ENCODE measurements around the gene MMP27.

MMP27 gene

DNA sequence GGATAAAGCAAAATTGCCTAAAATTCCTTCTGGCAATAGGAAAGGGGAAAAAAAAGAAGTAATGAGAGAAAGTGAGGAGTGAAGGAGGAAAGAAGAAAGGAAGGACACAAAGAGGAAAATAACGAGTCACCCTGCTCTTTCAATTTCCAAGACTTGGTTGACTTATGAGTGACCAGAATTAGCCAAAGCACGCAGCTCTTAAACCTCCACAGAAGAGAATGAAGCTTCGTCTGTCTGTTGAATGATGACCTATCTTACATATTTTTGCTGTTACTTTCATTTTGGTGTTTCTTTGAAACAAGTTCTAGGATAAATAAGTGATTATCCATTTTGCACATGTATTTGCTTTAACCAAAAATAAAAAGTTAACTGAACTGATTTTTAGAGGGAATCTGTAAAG lies 728 bp downstream of the MMP27 start:
- no peak for DNase-seq (ENCODE audit: extremely low spot score)
- TF ChIP-seq ZNF384 (IDR thresholded peaks at IDR 0.05) (no peak), FOXK2 (IDR thresholded peaks at IDR 0.05) (no peak), SP1 (IDR thresholded peaks at IDR 0.05) (no peak), FOXA1 (IDR thresholded peaks at IDR 0.05) (no peak), L3MBTL2 (conservative IDR thresholded peaks at IDR 0.05) (no peak), SUZ12 (IDR thresholded peaks at IDR 0.05) (no peak), ELF4 (IDR thresholded peaks at IDR 0.05) (no peak), FOXM1 (IDR thresholded peaks at IDR 0.05; ENCODE audit: borderline replicate concordance) (no peak), LEF1 (IDR thresholded peaks at IDR 0.05; ENCODE audit: borderline replicate concordance) (no peak), TARDBP (IDR thresholded peaks at IDR 0.05) (no peak), BHLHE40 (IDR thresholded peaks at IDR 0.05; ENCODE audit: borderline replicate concordance) (no peak), ARNT (IDR thresholded peaks at IDR 0.05) (no peak), NFRKB (IDR thresholded peaks at IDR 0.05) (no peak)
- TF ChIP-seq, protein P1, sequence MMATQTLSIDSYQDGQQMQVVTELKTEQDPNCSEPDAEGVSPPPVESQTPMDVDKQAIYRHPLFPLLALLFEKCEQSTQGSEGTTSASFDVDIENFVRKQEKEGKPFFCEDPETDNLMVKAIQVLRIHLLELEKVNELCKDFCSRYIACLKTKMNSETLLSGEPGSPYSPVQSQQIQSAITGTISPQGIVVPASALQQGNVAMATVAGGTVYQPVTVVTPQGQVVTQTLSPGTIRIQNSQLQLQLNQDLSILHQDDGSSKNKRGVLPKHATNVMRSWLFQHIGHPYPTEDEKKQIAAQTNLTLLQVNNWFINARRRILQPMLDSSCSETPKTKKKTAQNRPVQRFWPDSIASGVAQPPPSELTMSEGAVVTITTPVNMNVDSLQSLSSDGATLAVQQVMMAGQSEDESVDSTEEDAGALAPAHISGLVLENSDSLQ (IDR thresholded peaks at IDR 0.05): no peak
- ChIA-PET CTCF (no interaction called here), POLR2A (no interaction called here)

DNA sequence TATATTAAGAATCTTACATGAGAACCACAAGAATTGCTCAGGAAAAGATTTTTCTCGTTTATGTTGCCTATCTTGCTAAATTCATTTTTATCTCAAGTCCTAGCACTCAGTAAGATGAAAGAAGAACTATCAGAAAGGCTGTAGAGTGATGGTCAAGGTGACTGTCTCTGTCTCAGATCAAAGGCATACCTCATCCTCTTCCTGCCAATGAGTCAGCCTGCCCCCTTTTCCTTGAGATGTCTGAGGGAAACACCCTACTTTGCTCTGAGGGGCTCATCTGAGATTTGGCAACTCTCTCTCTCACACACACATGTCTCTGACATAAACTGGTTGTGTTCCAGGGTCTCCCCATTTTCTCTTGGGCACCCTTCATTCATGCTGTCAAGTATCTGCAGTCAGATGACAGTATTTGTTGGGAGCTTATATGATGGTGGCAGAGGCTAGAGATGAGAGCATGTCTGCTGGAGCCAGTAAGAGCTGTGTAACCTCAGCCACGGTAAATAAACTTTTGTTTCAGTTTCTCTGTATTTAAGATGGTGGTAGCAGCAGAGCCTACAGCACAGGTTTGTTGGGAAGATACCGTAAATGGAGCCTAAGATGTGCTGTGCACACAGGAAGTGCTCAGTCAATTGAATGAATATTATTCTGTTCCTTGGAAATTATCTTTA lies 1.6 kb downstream of the MMP27 start:
- POLR2A ChIA-PET: no interaction called here
- CTCF ChIA-PET: no interaction called here
- DNase-seq (ENCODE audit: extremely low spot score): no peak
- TF ChIP-seq NFRKB (IDR thresholded peaks at IDR 0.05): no peak
- TF ChIP-seq SUZ12 (IDR thresholded peaks at IDR 0.05): no peak
- TF ChIP-seq ELF4 (IDR thresholded peaks at IDR 0.05): no peak
- TF ChIP-seq LEF1 (IDR thresholded peaks at IDR 0.05; ENCODE audit: borderline replicate concordance): no peak
- no peak for TF ChIP-seq SP1 (IDR thresholded peaks at IDR 0.05)
- no peak for TF ChIP-seq CTBP1 (IDR thresholded peaks at IDR 0.05; ENCODE audit: borderline replicate concordance)
- TF ChIP-seq ZNF384 (IDR thresholded peaks at IDR 0.05): no peak
- TF ChIP-seq BHLHE40 (IDR thresholded peaks at IDR 0.05; ENCODE audit: borderline replicate concordance): no peak
- TF ChIP-seq FOXK2 (IDR thresholded peaks at IDR 0.05): no peak
- TF ChIP-seq, protein P1 (IDR thresholded peaks at IDR 0.05): no peak
- TF ChIP-seq FOXM1 (IDR thresholded peaks at IDR 0.05; ENCODE audit: borderline replicate concordance): no peak
- no peak for TF ChIP-seq HDGF (IDR thresholded peaks at IDR 0.05; ENCODE audit: borderline replicate concordance)
- no peak for TF ChIP-seq FOXA1 (IDR thresholded peaks at IDR 0.05)
- TF ChIP-seq ARNT (IDR thresholded peaks at IDR 0.05): no peak
- no peak for TF ChIP-seq TARDBP (IDR thresholded peaks at IDR 0.05)
- no peak for TF ChIP-seq L3MBTL2 (conservative IDR thresholded peaks at IDR 0.05)

GRCh38 chr11:102695201-102695600 lies 10.4 kb downstream of the MMP27 start:
- no peak for DNase-seq (ENCODE audit: extremely low spot score)
- ChIA-PET POLR2A (no interaction called here), CTCF (no interaction called here)
- TF ChIP-seq FOXK2 (IDR thresholded peaks at IDR 0.05) (no peak), BHLHE40 (IDR thresholded peaks at IDR 0.05; ENCODE audit: borderline replicate concordance) (no peak), CTBP1 (IDR thresholded peaks at IDR 0.05; ENCODE audit: borderline replicate concordance) (no peak), ELF4 (IDR thresholded peaks at IDR 0.05) (no peak), TARDBP (IDR thresholded peaks at IDR 0.05) (no peak), SUZ12 (IDR thresholded peaks at IDR 0.05) (no peak), LEF1 (IDR thresholded peaks at IDR 0.05; ENCODE audit: borderline replicate concordance) (no peak), ARNT (IDR thresholded peaks at IDR 0.05) (no peak), ZNF384 (IDR thresholded peaks at IDR 0.05) (no peak), FOXA1 (IDR thresholded peaks at IDR 0.05) (no peak), HDGF (IDR thresholded peaks at IDR 0.05; ENCODE audit: borderline replicate concordance) (no peak), SP1 (IDR thresholded peaks at IDR 0.05) (no peak), FOXM1 (IDR thresholded peaks at IDR 0.05; ENCODE audit: borderline replicate concordance) (no peak), NFRKB (IDR thresholded peaks at IDR 0.05) (no peak), L3MBTL2 (conservative IDR thresholded peaks at IDR 0.05) (no peak)
- TF ChIP-seq, protein P1 (IDR thresholded peaks at IDR 0.05): no peak

DNA sequence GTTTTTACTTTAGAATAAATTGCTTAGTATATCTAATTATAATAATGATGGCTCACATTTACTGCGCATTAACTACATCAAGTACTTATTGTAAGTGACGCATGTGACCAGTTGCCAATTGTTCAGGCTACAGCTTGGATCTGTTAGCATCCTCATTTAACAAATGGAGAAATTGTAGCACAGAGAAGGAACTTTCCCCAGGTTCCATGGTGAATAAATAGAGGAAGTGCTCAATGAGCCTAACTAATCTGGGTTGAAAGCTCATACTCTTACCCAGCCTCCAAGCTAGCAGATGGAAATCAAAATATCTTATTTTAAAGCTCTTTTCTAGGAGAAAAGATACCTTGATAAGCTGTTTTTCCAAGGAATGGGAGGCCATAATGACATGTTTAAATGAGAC lies 19.8 kb downstream of the MMP27 start:
- POLR2A ChIA-PET: no interaction called here
- no peak for DNase-seq (ENCODE audit: extremely low spot score)
- CTCF ChIA-PET: interaction anchor here (1.1 kb wide), 1 partner anchor 396 kb away, joined by 3 read pairs; no protein-coding TSS in a partner anchor

GRCh38 chr11:102685338-102685737 lies 20.2 kb downstream of the MMP27 start:
- TF ChIP-seq FOXM1 (IDR thresholded peaks at IDR 0.05; ENCODE audit: borderline replicate concordance): no peak
- TF ChIP-seq TARDBP (IDR thresholded peaks at IDR 0.05): no peak
- no peak for TF ChIP-seq LEF1 (IDR thresholded peaks at IDR 0.05; ENCODE audit: borderline replicate concordance)
- no peak for TF ChIP-seq SUZ12 (IDR thresholded peaks at IDR 0.05)
- TF ChIP-seq, protein P1 (IDR thresholded peaks at IDR 0.05): no peak
- TF ChIP-seq HDGF (IDR thresholded peaks at IDR 0.05; ENCODE audit: borderline replicate concordance): no peak
- no peak for TF ChIP-seq ELF4 (IDR thresholded peaks at IDR 0.05)
- no peak for TF ChIP-seq ZNF384 (IDR thresholded peaks at IDR 0.05)
- TF ChIP-seq ARNT (IDR thresholded peaks at IDR 0.05): no peak
- no peak for TF ChIP-seq BHLHE40 (IDR thresholded peaks at IDR 0.05; ENCODE audit: borderline replicate concordance)
- no peak for TF ChIP-seq CTBP1 (IDR thresholded peaks at IDR 0.05; ENCODE audit: borderline replicate concordance)
- no peak for TF ChIP-seq FOXA1 (IDR thresholded peaks at IDR 0.05)
- no peak for TF ChIP-seq NFRKB (IDR thresholded peaks at IDR 0.05)
- no peak for TF ChIP-seq FOXK2 (IDR thresholded peaks at IDR 0.05)
- TF ChIP-seq SP1 (IDR thresholded peaks at IDR 0.05): no peak
- no peak for TF ChIP-seq L3MBTL2 (conservative IDR thresholded peaks at IDR 0.05)
- no peak for DNase-seq (ENCODE audit: extremely low spot score)
- ChIA-PET CTCF (interaction anchor here (1.1 kb wide), 1 partner anchor 396 kb away, joined by 3 read pairs; no protein-coding TSS in a partner anchor), POLR2A (no interaction called here)

More for the DNA sequence above, 19.8 kb downstream of the MMP27 start:
- no peak for TF ChIP-seq SUZ12 (IDR thresholded peaks at IDR 0.05)
- TF ChIP-seq FOXA1 (IDR thresholded peaks at IDR 0.05): no peak
- TF ChIP-seq TARDBP (IDR thresholded peaks at IDR 0.05): no peak
- no peak for TF ChIP-seq L3MBTL2 (conservative IDR thresholded peaks at IDR 0.05)
- TF ChIP-seq ARNT (IDR thresholded peaks at IDR 0.05): no peak
- no peak for TF ChIP-seq LEF1 (IDR thresholded peaks at IDR 0.05; ENCODE audit: borderline replicate concordance)
- TF ChIP-seq BHLHE40 (IDR thresholded peaks at IDR 0.05; ENCODE audit: borderline replicate concordance): no peak
- no peak for TF ChIP-seq NFRKB (IDR thresholded peaks at IDR 0.05)
- TF ChIP-seq, protein P1 (IDR thresholded peaks at IDR 0.05): no peak
- TF ChIP-seq SP1 (IDR thresholded peaks at IDR 0.05): no peak
- TF ChIP-seq ELF4 (IDR thresholded peaks at IDR 0.05): no peak
- no peak for TF ChIP-seq ZNF384 (IDR thresholded peaks at IDR 0.05)
- no peak for TF ChIP-seq FOXK2 (IDR thresholded peaks at IDR 0.05)
- no peak for TF ChIP-seq HDGF (IDR thresholded peaks at IDR 0.05; ENCODE audit: borderline replicate concordance)
